GM21423 (cell line): ENCODE results near the gene MYH14.
"Not testable (repeated sequence)": the region's sequence is repeated elsewhere in the genome, so short reads cannot be mapped to it uniquely, and the experiment has no call there.

Experiments
- ATAC-seq: cut with Tn5 transposase; IDR thresholded peaks from one replicate; pipeline ENCODE4 v1.9.1; 2021; ENCODE audit warnings: mild to moderate bottlenecking, moderate library complexity; ENCODE audit not compliant: unreplicated experiment

MYH14 gene

DNA sequence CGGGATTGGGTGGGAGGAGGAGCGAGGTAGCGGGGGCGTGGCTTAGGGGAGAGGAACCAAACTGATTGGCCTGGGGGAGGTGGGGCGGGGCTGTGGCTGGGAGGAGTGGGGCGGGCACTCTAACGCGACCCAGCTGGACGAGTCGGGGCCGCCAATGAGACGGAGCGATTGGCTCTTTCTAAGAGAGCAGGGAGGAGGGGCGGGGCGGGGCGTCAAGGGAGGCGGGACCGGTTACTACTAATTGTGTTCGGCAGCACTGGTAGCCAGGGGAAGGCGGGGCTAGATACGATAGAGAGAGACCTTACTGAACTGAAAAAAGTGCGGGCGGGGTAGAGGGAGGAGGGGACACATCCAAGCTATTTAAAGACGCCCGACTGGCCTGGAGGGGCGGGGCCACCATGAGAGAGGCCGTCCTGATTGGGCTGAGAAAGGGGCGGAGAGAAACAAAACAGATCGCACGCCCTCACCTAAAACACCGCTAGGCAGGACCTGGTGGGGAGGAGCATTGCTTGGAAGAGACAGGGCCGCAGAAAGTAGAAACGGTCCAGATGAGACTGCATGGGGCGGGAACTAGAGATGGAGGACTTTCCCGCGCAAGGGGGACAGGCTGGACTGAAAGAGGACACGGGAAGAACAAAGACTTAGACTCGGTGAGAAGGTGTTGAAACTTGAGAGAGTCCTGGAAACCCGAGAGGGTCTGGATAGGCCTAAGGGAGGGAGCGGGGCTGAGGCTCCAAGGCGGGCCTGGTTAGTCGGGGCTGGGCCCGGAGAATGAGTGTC, 125.9 kb downstream of the MYH14 start, which contains the start of gene KCNC3:
TSS of gene KCNC3 (minus strand) at position 232 of the 780 bp plus-strand sequence. CDS start 295 bp downstream, outside the sequence.
- ATAC-seq = peak; percentile 44

DNA sequence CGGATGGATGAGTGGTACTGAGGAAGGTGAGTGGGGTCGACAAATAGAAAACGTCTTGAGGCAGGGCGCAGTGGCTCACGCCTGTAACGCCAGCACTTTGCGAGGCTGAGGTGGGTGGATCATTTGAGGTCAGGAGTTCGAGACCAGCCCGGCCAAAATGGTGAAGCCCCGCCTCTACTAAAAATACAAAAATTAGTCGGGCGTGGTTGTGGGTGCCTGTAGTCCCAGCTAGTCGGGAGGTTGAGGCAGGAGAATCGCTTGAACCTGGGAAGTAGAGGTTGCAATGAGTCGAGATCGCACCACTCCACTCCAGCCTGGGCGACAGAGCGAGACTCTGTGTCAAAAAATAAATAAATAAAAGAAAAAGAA, 126.5 kb downstream of the MYH14 start:
- ATAC-seq = not testable (repeated sequence)

DNA sequence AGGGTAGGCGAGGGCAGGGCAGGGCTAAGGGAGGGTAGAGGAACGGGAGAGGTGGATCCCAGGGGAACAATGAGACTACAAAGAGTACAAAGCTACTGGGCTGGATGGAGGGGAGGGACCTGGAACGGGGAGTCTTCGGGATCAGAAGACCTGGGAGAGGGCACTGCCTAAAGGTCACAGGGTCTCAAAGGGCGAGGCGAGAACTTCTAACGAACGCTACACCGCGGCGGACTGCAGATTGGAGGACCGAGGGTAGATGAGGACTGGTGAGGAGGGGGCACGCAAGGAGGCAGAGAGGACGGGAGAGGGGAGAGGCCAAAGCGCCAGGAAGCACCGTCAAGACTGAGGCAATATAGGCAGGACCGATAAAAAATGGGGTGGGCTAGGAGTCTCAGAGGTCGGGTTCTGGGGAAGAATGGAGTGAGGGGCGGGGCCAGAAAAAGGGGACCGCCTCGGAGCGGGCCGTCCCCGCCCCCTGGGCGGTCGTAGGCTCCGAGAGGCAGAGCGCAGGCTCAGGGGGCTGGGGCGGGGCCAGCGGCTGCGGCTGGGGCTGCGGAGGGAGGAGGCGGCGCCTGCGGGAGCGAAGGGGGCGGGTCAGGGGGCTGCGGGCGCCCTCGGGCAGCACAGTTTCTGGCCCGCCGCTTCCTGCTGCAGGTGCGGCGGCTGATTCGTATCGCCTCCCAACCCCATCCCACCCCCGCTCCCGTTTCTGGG, 127.1 kb downstream of the MYH14 start:
- ATAC-seq = peak; percentile 27

DNA sequence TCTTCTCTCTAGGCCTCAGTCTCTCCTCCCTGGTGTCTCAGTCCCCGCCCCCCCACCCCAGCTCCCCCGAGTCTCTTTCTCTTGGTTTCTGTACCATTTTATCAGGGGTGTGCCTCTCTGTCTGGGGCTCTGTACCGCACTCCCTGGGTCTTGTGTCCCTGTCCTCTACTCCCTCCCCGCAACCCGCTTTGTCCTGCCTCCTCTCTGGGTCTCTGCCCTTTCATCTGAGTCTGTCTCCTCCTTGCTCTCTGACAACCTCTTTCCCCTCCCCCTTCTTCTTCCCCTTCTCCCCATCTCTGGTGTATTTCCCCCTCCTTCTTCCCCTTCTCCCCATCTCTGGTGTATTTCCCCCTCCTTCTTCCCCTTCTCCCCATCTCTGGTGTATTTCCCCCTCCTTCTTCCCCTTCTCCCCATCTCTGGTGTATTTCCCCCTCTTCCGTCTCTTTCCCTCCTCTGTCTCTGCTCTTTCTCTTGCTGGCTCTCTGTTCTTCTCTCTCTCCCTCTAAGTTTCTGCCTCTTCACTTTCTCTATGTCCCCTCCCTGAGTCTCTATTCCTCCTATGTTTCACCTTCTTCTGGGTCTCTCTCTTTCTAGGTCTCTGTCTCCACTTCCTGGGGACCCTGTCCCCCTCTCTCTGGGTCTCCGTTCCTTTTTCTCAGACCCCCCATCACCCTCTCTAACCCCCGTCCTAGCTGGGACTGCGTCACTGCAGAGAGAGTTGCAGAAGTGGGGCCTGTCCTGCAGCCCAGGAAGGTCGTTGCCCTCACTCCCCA, 128.0 kb downstream of the MYH14 start:
- ATAC-seq = no peak

DNA sequence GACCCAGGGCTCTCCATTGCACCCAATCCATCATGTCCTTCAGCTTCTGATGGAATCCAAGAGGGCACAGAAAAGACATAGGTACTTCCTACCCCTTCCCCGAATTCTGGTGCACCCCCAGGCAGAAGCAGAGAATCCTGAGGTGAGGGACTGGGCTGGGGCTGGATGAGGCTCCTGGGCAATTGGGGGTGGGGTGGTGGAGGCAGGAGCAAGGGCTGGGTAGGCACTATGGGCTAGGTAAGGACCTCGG, 128.5 kb downstream of the MYH14 start:
- no peak for ATAC-seq

DNA sequence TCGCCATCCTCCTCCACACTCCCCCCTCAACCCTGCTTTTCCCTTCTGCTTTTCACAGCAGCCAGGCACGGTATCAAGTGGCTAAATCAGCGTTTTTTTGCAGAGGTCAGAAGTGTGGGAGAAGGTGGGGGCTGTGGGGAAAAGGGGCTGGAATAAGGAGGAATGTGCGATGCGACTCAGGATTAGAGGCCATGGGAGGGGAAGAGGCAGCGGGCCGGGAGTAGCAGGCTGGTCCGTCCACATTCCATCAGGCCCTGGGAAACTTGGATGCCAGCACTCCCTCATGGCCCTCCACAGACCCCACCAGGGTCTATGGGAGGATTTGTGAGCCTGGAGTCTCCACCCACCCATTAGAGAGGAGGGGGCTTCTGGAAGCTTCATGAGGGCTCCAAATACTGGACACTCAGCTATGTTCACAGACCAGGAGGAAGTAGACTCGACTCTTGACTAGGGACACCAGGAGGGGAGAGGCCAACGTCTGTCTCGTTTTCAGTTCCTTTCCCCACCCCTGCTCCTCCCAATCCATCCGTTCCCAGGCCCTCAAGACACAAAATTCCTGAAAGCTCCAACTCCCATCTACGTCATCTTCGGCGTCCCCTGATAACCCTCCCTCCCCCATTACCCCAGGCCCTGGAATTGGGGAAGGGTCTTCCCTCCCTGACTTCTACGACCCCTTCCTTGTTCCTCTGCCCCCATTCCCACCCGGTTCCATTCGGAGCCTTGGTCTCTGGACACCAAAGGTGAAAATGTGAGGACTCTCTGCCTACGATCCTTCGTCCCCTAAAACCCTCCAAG, 129.0 kb downstream of the MYH14 start:
- ATAC-seq = no peak

DNA sequence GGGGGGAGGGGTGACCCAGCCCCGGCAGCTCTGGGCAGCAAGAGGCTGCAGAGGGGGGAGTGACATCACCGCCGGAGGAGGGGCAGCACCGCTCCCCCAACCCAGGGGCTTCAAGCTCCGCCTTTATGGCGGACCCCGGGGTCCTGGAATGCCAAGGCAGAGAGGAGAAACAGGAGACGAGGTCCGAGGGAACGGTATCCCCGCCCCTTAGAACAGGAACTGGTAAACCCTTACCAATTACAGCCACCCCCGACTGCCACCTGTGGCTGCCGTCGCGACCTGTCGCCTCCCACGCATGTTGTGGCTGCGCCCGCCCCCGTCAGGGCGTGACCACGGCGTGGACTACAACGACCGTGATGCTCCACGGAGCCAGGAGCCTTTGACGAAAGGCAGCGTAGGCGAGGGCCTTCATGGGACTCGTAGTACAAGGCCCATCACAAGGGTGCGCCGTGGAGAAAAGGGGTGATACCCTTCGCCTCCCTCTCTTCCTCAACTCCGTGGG, 129.9 kb downstream of the MYH14 start:
- peak; percentile 47 for ATAC-seq

DNA sequence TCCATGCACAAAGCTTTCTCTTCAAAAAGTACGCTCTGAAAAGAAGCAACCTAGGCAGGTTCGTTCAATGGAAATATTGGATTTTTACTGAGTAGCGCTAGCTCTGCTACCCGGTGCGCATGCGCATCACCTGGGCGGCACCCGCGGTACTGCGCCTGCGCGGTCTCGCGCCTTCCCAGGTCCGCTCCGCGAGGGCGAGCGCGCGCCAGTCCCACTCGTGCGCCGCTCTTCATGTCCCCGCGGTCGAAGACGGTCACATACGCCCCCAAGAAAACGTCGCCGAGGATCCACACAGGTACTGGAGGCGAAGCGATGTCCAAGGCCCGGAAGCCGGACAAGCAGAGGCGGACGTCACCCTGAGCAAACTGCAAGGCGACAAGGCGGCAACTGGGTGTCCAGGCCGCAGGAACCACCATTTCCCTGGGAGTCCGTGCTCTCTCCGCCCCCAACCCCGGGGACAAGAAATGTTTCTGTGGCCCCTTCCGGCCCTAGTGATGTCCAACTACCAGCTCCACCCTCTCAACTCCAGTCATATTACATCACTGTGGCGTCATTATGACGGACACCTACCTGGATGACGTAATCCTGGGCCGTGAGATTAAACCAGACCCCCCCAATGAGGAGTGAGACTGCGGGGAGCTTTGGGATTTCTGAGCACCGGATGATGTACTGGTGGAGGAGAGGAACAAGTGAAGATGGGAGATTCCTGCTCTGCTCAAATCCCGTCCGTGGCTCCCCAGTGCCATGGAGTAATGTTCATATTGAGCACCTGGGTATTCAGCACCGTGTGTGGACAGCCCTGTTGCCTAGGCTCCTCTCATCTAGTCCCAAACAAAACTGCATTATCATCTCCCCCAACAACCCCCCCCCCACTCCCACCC, 130.6 kb downstream of the MYH14 start:
- peak; percentile 19 for ATAC-seq

DNA sequence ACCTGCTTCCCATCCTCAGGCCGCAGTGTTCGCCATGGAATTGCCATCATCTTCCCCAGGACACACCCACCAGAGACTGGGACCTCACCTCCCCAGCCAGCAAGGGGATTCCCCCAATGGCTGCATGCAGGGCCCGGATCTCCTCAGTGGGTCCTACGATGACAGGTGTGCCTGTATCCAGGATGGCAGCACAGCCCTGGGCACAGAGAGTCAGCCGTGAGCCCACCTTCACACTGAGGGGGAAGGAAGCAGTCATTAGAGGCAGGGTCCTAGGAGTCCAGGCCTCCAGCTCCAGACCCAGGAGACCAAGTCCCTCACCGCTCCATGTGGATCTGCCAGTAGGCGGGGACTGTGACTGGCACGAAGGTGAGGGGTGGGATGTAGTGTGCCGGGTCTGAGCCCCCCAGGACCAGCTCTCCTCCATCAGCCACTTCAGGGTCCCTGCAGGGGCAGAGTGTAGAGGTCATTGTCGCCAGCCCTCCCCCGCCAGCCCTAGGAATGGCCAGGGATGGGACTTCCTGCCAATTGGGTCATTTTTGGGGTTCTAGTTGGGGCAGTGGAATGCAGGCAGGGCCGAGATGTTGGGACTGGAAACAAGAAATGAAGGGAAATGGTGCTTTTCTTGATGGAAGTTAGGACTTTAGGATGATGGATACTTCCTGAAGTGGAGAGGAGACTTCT, 131.5 kb downstream of the MYH14 start:
- no peak for ATAC-seq

DNA sequence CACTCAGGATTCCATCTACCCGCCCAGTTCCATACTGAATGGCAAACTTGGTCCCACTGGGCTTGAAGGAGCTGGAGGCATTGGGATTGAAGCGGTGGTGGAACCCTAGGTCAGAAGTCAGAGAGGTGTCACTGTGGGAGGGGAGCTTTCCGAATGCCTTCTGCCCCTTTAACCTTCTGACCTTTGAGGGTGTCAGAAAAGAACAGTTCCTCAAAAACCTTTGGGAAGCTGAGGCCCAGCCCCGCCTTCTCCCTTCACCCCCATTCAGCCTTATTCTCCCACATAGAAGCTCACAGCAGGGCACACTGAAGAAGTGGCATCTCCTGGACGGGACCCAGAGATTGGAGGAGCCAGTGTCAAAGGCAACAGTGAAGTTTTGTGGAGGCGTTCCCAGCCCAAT, 133.6 kb downstream of the MYH14 start:
- ATAC-seq = not testable (repeated sequence)

DNA sequence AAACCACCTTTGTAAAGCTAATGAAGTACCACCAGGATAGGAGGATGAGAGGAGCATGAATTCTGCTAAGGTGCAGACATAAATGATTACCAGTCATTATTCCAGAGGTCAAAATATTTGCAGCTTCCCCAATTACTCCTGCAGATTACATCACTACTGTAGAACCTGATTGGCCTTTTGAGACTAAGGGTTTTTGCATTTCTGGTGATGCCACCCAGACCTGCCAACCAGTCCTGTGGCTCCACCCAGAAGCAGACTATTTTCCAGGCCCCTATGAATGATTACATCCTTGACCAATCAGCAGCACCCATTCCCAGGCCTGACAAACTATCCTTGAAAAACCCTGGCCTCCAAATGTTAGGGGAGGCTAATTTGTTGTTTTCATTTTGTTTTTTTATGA, 136.9 kb downstream of the MYH14 start:
- no peak for ATAC-seq

DNA sequence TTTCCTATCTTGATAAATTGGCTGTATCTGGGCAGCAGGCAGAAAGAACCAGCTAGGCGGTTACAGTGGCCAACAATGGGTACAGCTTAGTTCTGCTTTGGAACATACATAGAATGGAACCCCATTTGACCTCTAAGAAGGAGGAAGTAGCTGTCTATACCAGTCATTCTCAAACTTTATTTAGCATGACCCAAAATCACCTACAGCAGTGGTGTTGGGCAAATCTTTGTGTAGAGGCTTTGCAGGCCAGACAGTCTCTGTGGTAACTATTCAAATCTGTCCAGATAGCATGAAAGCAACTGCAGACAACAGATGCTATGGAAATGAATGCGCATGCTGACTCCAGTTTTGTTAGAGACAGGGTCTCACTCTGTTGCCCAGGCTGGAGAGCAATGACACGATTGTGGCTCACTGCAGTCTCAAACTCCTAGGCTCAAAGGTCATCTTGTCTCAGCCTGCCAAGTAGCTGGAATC, 137.7 kb downstream of the MYH14 start:
- peak; percentile 61 for ATAC-seq

DNA sequence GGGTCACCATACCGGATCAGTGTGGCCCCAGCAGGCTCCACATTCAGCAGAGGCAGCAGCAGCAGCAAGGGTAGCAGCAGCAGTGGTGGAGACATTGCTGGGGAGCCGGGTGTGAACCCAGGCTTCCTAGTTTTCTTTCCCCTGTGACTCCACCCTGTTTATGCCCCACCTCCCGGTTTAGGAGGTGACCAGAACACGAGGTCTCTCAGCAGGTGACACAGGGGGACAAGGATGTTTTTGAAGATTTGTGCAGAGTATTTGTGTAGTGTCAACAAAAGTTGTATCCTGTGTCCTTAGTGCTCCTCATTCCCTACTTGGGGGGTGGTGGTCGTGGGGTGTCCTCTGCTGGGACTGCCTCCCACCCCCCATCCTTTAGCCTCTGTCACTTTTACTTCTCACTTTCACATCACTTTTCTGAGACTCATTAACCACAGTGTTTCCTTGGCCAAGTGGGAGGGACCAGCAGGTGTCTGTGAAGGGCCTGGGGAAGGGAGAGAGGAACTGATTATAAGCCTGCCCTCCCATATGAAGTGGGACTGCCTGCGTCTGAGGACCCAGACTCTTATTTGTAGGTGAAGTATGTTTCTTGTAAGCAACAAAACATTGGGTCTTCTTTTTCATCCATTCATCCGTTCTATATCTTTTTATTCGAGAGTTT, 141.4 kb downstream of the MYH14 start:
- peak; percentile 52 for ATAC-seq

DNA sequence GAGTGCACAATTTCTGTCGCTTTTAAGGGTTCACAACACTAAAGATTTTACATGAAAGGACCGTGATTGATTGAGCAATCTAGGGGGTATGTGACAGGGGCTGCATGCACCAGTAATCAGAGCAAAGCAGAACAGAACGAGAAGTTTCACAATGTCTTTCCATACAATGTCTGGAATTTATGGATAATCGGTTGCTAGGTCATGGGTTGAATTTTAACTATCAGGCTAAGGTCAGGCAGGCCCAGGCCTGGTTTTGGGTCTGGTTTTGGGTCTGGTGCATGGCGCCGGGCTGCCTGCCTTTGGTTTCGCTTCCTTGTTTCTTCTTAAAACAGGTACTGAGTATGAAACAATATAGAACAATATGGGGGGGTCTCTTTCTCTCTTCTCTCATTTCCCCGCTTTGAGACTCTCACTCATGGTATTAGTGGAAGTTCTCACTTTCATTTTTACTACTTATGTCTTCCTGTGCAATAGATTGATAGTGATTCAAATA, 143.7 kb downstream of the MYH14 start:
- ATAC-seq = peak; percentile 46

DNA sequence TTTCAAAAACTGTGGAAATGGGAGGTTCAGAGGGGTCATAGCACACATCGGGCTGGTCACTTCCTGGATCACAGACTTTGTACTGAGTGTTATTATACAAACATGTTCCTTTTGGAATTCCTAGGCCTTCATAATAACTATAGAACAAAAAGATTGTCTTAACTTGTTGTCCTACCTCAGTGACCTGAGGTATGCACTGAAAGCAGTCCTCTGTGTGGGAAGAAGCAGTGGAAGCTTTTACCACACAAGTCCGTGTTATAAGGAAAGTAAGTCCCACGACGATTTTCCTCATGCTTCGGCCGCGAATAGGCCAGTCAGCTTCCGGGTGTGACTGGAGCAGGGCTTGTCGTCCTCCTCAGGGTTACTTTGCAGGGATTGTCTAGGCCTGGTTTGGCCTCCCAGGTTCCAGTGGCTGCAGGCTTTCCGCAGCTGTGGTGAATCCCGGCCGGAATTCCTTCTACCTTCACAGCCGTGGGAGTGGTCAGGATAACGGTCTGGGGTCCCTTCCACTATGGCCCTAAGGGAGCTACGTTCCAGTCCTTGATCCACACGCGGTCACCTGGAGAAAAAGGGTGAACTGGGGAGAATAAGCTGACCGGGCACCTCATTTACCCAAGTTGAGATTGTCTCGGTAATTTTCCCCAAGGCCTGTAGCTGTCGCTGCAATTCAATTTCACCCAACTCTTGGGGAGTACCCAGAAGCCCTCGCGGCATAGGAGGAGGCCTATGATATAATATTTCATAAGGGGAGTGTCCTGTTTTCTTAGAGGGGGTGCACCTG, 146.0 kb downstream of the MYH14 start:
- ATAC-seq = no peak

DNA sequence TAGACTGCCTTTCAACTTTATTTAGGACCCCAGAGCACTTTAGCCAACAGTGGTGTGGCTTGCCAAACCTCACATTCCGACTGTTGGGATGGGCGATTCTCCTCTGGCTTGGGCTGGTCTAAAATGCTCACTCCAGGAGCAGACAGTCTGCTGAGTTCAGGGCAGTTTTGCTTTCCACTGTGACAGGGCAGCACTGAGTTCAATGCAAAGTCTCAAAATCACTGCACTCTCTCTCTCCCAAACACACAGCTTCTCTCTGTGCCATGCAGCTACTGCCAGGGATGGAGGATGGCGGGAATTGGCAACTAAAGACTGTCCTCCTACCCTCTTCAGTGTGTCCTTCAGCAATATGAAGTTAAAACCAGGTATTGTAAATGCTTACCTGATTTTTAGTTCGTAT, 148.8 kb downstream of the MYH14 start:
- ATAC-seq = no peak

DNA sequence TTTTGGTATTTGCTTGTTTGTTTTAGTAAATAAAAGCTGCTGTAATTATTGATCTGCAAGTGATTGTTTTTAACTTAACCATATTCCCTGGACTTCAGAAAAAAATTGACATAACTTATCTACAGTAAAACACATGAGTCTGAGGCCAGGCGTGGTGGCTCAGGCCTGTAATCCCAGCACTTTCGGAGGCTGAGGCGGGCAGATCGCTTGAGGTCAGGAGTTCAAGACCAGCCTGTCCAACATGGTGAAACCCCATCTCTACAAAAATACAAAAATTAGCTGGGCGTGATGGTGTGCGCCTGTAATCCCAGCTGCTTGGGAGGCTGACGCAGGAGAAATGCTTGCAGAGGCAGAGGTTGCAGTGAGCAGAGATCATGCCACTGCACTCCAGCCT, 150.1 kb downstream of the MYH14 start:
- ATAC-seq = not testable (repeated sequence)

DNA sequence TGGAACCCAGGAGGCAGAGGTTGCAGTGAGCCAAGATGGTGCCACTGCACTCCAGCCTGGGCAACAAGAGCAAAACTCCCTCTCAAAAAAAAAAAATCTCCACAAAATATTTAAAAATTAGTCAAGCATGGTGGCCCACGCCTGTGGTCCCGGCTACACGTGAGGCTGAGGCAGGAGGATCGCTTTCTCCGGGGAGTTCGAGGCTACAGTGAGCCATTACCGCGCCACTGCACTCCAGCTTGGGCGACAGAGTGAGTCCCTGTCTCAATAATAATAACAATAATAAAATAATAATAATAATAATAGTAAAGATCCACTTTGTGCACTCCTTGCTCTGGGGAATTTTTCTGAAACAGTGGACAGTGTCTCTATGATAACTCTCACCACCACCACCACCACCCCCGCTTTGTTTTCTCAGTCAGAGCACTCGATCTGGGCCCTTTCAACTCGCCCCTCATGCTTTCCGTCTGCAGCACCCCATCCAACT, 153.3 kb downstream of the MYH14 start:
- ATAC-seq = no peak
